GM18502 (cell line): ENCODE measurements around the gene GIPC3.
"Not testable (repeated sequence)": the region's sequence is repeated elsewhere in the genome, so short reads cannot be mapped to it uniquely, and the experiment has no call there.

Experiments
- ATAC-seq: cut with Tn5 transposase; IDR thresholded peaks from one replicate; pipeline ENCODE4 v1.9.1; 2021; ENCODE audit warnings: mild to moderate bottlenecking; ENCODE audit not compliant: unreplicated experiment, poor library complexity

Gene GIPC3

GRCh38 chr19:3614858-3615505 lies 29.7 kb downstream of the GIPC3 start:
- ATAC-seq = no peak

- ATAC-seq = no peak
Observed at GRCh38 chr19:3615524-3616135, 30.4 kb downstream of the GIPC3 start.

- ATAC-seq = no peak
Observed at GRCh38 chr19:3617463-3617862, 32.2 kb downstream of the GIPC3 start.

- no peak for ATAC-seq
Observed at GRCh38 chr19:3618144-3618810, 33.0 kb downstream of the GIPC3 start.

GRCh38 chr19:3618811-3619630 lies 33.7 kb downstream of the GIPC3 start:
- no peak for ATAC-seq

GRCh38 chr19:3619631-3620012 lies 34.3 kb downstream of the GIPC3 start:
- no peak for ATAC-seq

GRCh38 chr19:3620145-3620816 lies 35.0 kb downstream of the GIPC3 start:
- ATAC-seq = no peak

GRCh38 chr19:3620817-3621547 lies 35.7 kb downstream of the GIPC3 start:
- ATAC-seq = no peak

- no peak for ATAC-seq
Observed at GRCh38 chr19:3621689-3622088, 36.4 kb downstream of the GIPC3 start.

GRCh38 chr19:3622224-3622623 lies 36.9 kb downstream of the GIPC3 start:
- no peak for ATAC-seq

- no peak for ATAC-seq
Observed at GRCh38 chr19:3623716-3624115, 38.4 kb downstream of the GIPC3 start.

GRCh38 chr19:3625996-3626472 lies 40.8 kb downstream of the GIPC3 start:
- peak; percentile 8 for ATAC-seq

GRCh38 chr19:3626473-3627350 lies 41.4 kb downstream of the GIPC3 start, which contains the start of gene CACTIN:
CACTIN (minus strand) TSS chr19:3626790; CDS start chr19:3626762, 28 bp downstream.
- peak; percentile 88 for ATAC-seq

GRCh38 chr19:3627351-3627723 lies 42.1 kb downstream of the GIPC3 start:
- no peak for ATAC-seq

- not testable (repeated sequence) for ATAC-seq
Observed at GRCh38 chr19:3628766-3629165, 43.5 kb downstream of the GIPC3 start.

GRCh38 chr19:3631053-3631861 lies 46.0 kb downstream of the GIPC3 start:
- no peak for ATAC-seq

- ATAC-seq = no peak
Observed at GRCh38 chr19:3632098-3632497, 46.8 kb downstream of the GIPC3 start.
